GM13976 (cell line): ENCODE data around the gene EPB41L4A.
A peak's percentile ranks its signal among the peaks of the same experiment; 100 is the strongest.

Experiments
- DNase-seq: peaks from one replicate; pipeline ENCODE4 v3.0.0; 2012; ENCODE audit warnings: low spot score
- in situ Hi-C: fragments of 300-500 bp; cut with MboI; formaldehyde crosslinking; loops from one replicate; pipeline ENCODE4 v1.12.0; 2022; ENCODE audit warnings: low sequenced_read_pairs, mixed read lengths, inconsistent platforms; ENCODE audit not compliant: unreplicated experiment
- TF ChIP-seq, protein P1 (sequence below): IDR thresholded peaks from 2 replicates; pipeline ENCODE4 v1.5.1; 2012; ENCODE audit warnings: borderline replicate concordance, mild to moderate bottlenecking; ENCODE audit not compliant: insufficient read depth; ENCODE audit errors: extremely low read depth, missing control alignments, control extremely low read depth

Gene EPB41L4A

DNA sequence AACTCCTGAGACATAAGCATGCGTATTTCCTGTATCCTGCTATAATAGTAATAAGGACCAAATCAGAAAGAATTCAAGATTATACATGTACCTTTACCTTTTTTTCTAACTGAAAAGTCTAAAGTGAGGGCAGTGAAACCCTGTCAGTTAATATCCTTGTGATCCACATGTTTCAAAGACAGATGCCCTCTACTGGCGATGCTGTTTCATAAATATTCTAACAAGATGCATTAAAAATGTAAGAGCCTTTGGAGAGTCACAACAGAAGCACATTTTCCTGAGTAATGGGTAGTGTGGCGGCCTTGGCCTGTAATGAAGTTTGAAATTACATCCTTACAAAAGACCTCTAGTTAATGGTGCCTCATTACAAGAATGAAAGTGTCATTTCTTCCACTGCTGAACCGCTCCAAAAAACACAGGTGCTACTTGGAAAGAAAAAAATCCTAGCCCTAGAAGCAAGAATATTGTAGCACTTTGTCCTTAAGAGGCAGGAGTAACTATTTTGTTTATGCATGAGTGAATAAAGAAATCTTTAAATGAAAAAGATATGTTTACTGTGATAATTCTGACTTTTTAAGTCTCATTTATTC is 232.6 kb downstream of the EPB41L4A start:
- in situ Hi-C loops = no loop called here
- DNase-seq = peak; percentile 26
- TF ChIP-seq, protein P1, sequence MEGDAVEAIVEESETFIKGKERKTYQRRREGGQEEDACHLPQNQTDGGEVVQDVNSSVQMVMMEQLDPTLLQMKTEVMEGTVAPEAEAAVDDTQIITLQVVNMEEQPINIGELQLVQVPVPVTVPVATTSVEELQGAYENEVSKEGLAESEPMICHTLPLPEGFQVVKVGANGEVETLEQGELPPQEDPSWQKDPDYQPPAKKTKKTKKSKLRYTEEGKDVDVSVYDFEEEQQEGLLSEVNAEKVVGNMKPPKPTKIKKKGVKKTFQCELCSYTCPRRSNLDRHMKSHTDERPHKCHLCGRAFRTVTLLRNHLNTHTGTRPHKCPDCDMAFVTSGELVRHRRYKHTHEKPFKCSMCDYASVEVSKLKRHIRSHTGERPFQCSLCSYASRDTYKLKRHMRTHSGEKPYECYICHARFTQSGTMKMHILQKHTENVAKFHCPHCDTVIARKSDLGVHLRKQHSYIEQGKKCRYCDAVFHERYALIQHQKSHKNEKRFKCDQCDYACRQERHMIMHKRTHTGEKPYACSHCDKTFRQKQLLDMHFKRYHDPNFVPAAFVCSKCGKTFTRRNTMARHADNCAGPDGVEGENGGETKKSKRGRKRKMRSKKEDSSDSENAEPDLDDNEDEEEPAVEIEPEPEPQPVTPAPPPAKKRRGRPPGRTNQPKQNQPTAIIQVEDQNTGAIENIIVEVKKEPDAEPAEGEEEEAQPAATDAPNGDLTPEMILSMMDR = peak; percentile 68

DNA sequence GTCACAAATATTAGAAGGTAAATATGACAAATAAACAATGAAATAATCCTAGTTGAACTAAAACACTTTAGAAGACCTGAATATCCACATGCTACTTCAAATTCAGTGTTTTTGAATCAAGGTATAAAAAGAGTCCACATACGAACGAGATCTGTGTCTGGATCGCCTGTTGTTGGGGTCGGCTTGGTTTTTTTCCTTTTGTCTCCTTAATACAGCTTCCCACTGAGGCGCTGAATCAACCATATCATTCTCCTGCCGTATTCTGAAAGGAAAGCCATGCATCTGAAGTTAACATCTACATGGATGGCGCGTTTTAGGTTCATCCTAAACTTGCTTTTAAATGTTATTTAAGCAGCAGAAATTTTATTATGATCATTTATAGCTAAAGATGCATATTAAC is 235.2 kb downstream of the EPB41L4A start:
- DNase-seq = no peak
- in situ Hi-C loops = no loop called here
- TF ChIP-seq, protein P1 = no peak

- in situ Hi-C loops = no loop called here
- TF ChIP-seq, protein P1 = no peak
- DNase-seq = no peak
Observed at GRCh38 chr5:112183103-112183711, 235.9 kb downstream of the EPB41L4A start.

DNA sequence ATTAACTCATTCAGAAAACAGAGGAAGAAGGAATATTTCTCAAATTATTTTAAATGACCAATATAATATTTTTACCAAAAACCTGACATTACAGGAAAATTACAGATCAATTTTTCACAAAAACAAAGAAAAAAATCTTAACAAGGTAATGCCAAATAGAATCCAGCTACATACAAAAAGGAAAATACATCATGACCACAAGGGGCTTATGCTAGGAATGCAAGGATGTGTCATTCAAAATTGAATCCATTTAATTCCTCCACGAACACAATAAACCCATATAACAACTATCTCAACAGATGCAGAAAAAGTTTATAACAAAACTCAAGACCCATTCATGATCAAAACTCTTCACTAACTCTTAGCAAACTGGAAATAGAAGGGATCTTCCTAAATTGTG is 239.8 kb downstream of the EPB41L4A start:
- TF ChIP-seq, protein P1 = no peak
- no peak for DNase-seq
- in situ Hi-C loops = no loop called here

DNA sequence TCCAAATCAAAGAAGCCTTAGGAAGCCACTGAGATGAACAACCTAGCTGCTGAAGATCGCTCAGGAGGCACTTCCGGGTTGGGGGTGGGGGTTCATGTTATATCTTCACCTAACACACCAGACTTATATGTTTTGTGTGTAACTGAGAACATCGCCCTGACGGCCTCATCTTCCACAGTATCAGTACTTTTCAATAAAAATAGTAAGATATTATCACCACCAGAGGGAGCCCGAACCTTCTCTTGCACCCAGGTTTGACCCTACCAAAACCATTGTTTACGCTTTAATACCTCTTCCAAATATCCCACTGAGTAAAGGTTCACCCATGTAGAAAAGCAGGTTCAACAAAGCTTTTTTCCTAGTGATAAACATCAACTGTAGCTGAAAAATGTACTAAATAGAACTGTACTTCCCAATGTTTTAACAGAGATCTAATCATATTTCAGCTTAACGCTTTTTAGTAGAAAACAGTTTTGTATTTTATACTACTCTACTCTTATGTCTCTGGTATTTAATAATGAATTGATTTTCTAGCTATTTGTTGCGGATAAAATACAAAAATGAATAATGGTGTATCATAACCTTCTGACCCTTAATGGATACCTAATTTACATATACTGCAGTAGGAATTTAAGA is 244.0 kb downstream of the EPB41L4A start:
- TF ChIP-seq, protein P1 = peak; percentile 43
- in situ Hi-C loops = no loop called here
- peak; percentile 56 for DNase-seq

- TF ChIP-seq, protein P1 = no peak
- in situ Hi-C loops = no loop called here
- no peak for DNase-seq
Observed at GRCh38 chr5:112165897-112166737, 253.0 kb downstream of the EPB41L4A start.
